Loucy (cell line): ENCODE data around the gene IL17B.

Experiments
- H2AFZ ChIP-seq: fragments of 200-600 bp; sonication (generic); 2 replicates; pipeline ENCODE4 v1.6.0; 2016; ENCODE audit warnings: antibody characterized with exemption, mild to moderate bottlenecking, low read length, moderate library complexity
- H3F3A ChIP-seq: fragments of 200-600 bp; 2 replicates; pipeline ENCODE4 v1.6.0; 2016; ENCODE audit warnings: antibody characterized with exemption, low read depth, mild to moderate bottlenecking
- H3K27me3 ChIP-seq: fragments of 200-600 bp; sonication (generic); 2 replicates; pipeline ENCODE4 v1.6.1; 2014; ENCODE audit warnings: low read length, mild to moderate bottlenecking; ENCODE audit not compliant: insufficient read depth, poor library complexity, severe bottlenecking
- H3K36me3 ChIP-seq: fragments of 200-600 bp; sonication (generic); 2 replicates; pipeline ENCODE4 v1.6.1; 2016; ENCODE audit warnings: low read length; ENCODE audit not compliant: insufficient read depth
- H3K4me1 ChIP-seq: fragments of 200-600 bp; sonication (generic); 2 replicates; pipeline ENCODE4 v1.5.1; 2014; ENCODE audit warnings: low read length, mild to moderate bottlenecking; ENCODE audit not compliant: insufficient read depth, poor library complexity, severe bottlenecking
- H3K4me2 ChIP-seq: fragments of 200-600 bp; sonication (generic); 2 replicates; pipeline ENCODE4 v1.6.0; 2014; ENCODE audit warnings: antibody characterized with exemption, low read length, low read depth, mild to moderate bottlenecking; ENCODE audit not compliant: poor library complexity, severe bottlenecking
- H3K4me3 ChIP-seq: fragments of 200-600 bp; sonication (generic); 2 replicates; pipeline ENCODE4 v1.5.1; 2014; ENCODE audit warnings: low read length, mild to moderate bottlenecking, mixed read lengths; ENCODE audit not compliant: poor library complexity, severe bottlenecking
- H3K79me2 ChIP-seq: fragments of 200-600 bp; sonication (generic); 2 replicates; pipeline ENCODE4 v1.6.1; 2014; ENCODE audit warnings: low read length; ENCODE audit not compliant: insufficient read depth
- H3K9ac ChIP-seq: fragments of 200-600 bp; sonication (generic); 2 replicates; pipeline ENCODE4 v1.6.0; 2014; ENCODE audit warnings: mild to moderate bottlenecking, low read depth, low read length, moderate library complexity; ENCODE audit not compliant: poor library complexity, severe bottlenecking
- H3K9me2 ChIP-seq: fragments of 200-600 bp; sonication (generic); replicated peaks from 2 replicates; pipeline ENCODE4 v1.6.1; 2016; ENCODE audit warnings: low read depth, low read length, mixed read lengths
- H3K9me3 ChIP-seq: fragments of 200-600 bp; sonication (generic); 2 replicates; pipeline ENCODE4 v1.6.1; 2014; ENCODE audit warnings: mild to moderate bottlenecking, antibody characterized with exemption, low read length, low read depth; ENCODE audit not compliant: insufficient read depth
- H4K20me1 ChIP-seq: fragments of 200-600 bp; sonication (generic); 2 replicates; pipeline ENCODE4 v1.6.0; 2014; ENCODE audit warnings: antibody characterized with exemption, low read length, mild to moderate bottlenecking; ENCODE audit not compliant: insufficient read depth, poor library complexity, severe bottlenecking
- EZH2phosphoT487 ChIP-seq: fragments of 200-600 bp; IDR thresholded peaks from 2 replicates; pipeline ENCODE4 v1.6.1; 2018; ENCODE audit warnings: antibody characterized with exemption, mild to moderate bottlenecking, moderate library complexity, borderline replicate concordance
- TF ChIP-seq, protein P1 (sequence below): fragments of 200-600 bp; sonication (generic); conservative IDR thresholded peaks from 2 replicates; pipeline ENCODE4 v1.5.1; 2014; ENCODE audit warnings: mild to moderate bottlenecking, antibody characterized with exemption, low read length

IL17B gene

GRCh38 chr5:149328177-149328576 is 50.9 kb downstream of the IL17B start:
- no peaks in the 10 kb centered on the region for H3K79me2 ChIP-seq
- no peaks in the 10 kb centered on the region for H3K9me2 ChIP-seq
- H3K4me1 ChIP-seq: no peaks in the 10 kb centered on the region
- H3K9me3 ChIP-seq: no peaks in the 10 kb centered on the region
- H4K20me1 ChIP-seq: no peaks in the 10 kb centered on the region
- TF ChIP-seq EZH2phosphoT487: no peak
- TF ChIP-seq, protein P1, sequence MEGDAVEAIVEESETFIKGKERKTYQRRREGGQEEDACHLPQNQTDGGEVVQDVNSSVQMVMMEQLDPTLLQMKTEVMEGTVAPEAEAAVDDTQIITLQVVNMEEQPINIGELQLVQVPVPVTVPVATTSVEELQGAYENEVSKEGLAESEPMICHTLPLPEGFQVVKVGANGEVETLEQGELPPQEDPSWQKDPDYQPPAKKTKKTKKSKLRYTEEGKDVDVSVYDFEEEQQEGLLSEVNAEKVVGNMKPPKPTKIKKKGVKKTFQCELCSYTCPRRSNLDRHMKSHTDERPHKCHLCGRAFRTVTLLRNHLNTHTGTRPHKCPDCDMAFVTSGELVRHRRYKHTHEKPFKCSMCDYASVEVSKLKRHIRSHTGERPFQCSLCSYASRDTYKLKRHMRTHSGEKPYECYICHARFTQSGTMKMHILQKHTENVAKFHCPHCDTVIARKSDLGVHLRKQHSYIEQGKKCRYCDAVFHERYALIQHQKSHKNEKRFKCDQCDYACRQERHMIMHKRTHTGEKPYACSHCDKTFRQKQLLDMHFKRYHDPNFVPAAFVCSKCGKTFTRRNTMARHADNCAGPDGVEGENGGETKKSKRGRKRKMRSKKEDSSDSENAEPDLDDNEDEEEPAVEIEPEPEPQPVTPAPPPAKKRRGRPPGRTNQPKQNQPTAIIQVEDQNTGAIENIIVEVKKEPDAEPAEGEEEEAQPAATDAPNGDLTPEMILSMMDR: no peak
- no peaks in the 10 kb centered on the region for H3K27me3 ChIP-seq
- H2AFZ ChIP-seq: no peak overlapping the region
- no peak overlapping the region for H3K4me3 ChIP-seq
- no peak overlapping the region for H3K4me2 ChIP-seq
- H3F3A ChIP-seq: no peaks in the 10 kb centered on the region
- H3K9ac ChIP-seq: no peak overlapping the region
- H3K36me3 ChIP-seq: no peaks in the 10 kb centered on the region

GRCh38 chr5:149326611-149327010 is 52.5 kb downstream of the IL17B start:
- no peak for TF ChIP-seq EZH2phosphoT487
- TF ChIP-seq, protein P1: no peak
- Histone ChIP-seq H4K20me1 (no peaks in the 10 kb centered on the region), H3K9me2 (no peaks in the 10 kb centered on the region), H3K9me3 (no peaks in the 10 kb centered on the region), H3K27me3 (no peaks in the 10 kb centered on the region), H3K4me3 (no peak overlapping the region), H3K36me3 (no peaks in the 10 kb centered on the region), H3K9ac (no peak overlapping the region), H3K4me1 (no peaks in the 10 kb centered on the region), H3F3A (no peaks in the 10 kb centered on the region), H3K79me2 (no peaks in the 10 kb centered on the region), H2AFZ (no peak overlapping the region), H3K4me2 (no peak overlapping the region)

GRCh38 chr5:149325894-149326293 is 53.2 kb downstream of the IL17B start:
- no peaks in the 10 kb centered on the region for H3K9me3 ChIP-seq
- no peak overlapping the region for H3K4me2 ChIP-seq
- no peak overlapping the region for H2AFZ ChIP-seq
- H4K20me1 ChIP-seq: no peaks in the 10 kb centered on the region
- TF ChIP-seq EZH2phosphoT487: no peak
- TF ChIP-seq, protein P1: no peak
- no peaks in the 10 kb centered on the region for H3F3A ChIP-seq
- H3K4me3 ChIP-seq: no peak overlapping the region
- no peak overlapping the region for H3K9ac ChIP-seq
- H3K4me1 ChIP-seq: no peaks in the 10 kb centered on the region
- no peaks in the 10 kb centered on the region for H3K9me2 ChIP-seq
- H3K36me3 ChIP-seq: no peaks in the 10 kb centered on the region
- no peaks in the 10 kb centered on the region for H3K79me2 ChIP-seq
- H3K27me3 ChIP-seq: no peaks in the 10 kb centered on the region
